Nephron progenitor cell (in vitro differentiated cells): Measurements from ENCODE around the gene CCDC144A.
"Not testable (repeated sequence)": the region's sequence is repeated elsewhere in the genome, so short reads cannot be mapped to it uniquely, and the experiment has no call there.

Experiments used
- DNase-seq: peaks from one replicate; pipeline ENCODE4 v3.0.0; 2021
- H3K27ac Mint-ChIP-seq: 2 replicates; pipeline ENCODE4 v1.8.0; 2021; ENCODE audit warnings: mild to moderate bottlenecking, moderate library complexity, mixed read lengths
- H3K27me3 Mint-ChIP-seq: 2 replicates; pipeline ENCODE4 v1.8.0; 2021; ENCODE audit warnings: mild to moderate bottlenecking, low read depth, mixed read lengths; ENCODE audit not compliant: poor library complexity
- H3K36me3 Mint-ChIP-seq: 2 replicates; pipeline ENCODE4 v1.8.0; 2021; ENCODE audit warnings: low read depth, mixed read lengths
- H3K4me1 Mint-ChIP-seq: 2 replicates; pipeline ENCODE4 v1.8.0; 2021; ENCODE audit warnings: mixed read lengths
- H3K4me3 Mint-ChIP-seq: 2 replicates; pipeline ENCODE4 v1.8.0; 2021; ENCODE audit warnings: mild to moderate bottlenecking, moderate library complexity, mixed read lengths
- H3K9me3 Mint-ChIP-seq: 2 replicates; pipeline ENCODE4 v1.8.0; 2021; ENCODE audit warnings: mild to moderate bottlenecking, moderate library complexity, mixed read lengths
- TF ChIP-seq, protein P1 (sequence below): fragments of 200-600 bp; sonication (generic); IDR thresholded peaks from 2 replicates; pipeline ENCODE4 v1.5.0; 2021; ENCODE audit warnings: antibody characterized with exemption

Gene CCDC144A

DNA sequence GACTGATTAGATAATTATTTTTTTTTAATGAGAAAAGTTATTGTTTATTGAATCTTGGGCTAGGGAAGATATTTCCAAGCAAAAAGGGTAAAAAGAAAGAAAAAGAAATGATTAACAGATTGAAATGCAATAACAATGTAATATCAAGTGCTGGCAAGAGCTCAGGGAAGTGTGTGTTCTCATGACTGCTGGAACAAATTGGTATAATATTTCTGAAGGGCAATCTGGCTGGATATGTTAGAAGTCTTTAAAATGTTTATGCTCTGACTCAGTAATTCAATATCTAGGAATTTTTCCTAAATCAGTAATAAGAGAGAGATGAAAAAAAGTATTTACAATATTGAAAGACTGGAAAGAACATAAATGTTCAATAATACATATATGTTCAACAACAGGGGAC lies 28.8 kb upstream of the CCDC144A start:
- Mint-ChIP-seq H3K4me3 (no peak overlapping the region), H3K36me3 (no peaks in the 10 kb centered on the region), H3K9me3 (peaks cover 5% of the 10 kb centered on the region), H3K27ac (no peak overlapping the region), H3K27me3 (peaks cover 43% of the 10 kb centered on the region), H3K4me1 (no peaks in the 10 kb centered on the region)
- TF ChIP-seq, protein P1, sequence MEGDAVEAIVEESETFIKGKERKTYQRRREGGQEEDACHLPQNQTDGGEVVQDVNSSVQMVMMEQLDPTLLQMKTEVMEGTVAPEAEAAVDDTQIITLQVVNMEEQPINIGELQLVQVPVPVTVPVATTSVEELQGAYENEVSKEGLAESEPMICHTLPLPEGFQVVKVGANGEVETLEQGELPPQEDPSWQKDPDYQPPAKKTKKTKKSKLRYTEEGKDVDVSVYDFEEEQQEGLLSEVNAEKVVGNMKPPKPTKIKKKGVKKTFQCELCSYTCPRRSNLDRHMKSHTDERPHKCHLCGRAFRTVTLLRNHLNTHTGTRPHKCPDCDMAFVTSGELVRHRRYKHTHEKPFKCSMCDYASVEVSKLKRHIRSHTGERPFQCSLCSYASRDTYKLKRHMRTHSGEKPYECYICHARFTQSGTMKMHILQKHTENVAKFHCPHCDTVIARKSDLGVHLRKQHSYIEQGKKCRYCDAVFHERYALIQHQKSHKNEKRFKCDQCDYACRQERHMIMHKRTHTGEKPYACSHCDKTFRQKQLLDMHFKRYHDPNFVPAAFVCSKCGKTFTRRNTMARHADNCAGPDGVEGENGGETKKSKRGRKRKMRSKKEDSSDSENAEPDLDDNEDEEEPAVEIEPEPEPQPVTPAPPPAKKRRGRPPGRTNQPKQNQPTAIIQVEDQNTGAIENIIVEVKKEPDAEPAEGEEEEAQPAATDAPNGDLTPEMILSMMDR, result no peak
- no peak for DNase-seq

DNA sequence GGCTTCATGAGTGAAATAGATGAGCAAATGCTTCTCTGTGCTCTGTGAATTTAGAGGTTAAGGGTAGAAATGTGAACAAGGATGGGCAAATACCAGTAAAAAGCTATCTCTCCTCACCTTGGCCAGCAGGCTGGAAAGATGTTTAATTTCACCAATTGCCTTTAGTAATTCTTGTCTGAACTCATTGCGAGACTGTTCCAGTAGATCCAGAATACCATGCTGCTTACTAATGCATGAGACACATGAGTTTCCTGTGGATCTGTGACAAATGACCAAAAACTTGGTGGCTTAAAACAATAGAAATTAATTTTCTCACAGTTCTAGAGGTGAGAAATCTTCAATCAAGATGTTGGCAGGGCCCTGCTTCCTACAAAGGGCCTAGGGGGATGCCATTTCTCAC lies 27.1 kb upstream of the CCDC144A start:
- no peaks in the 10 kb centered on the region for H3K4me1 Mint-ChIP-seq
- H3K36me3 Mint-ChIP-seq, result no peaks in the 10 kb centered on the region
- H3K4me3 Mint-ChIP-seq, result no peak overlapping the region
- TF ChIP-seq, protein P1, result no peak
- H3K27me3 Mint-ChIP-seq, result peaks cover 52% of the 10 kb centered on the region
- DNase-seq, result no peak
- H3K27ac Mint-ChIP-seq, result no peak overlapping the region
- peaks cover 5% of the 10 kb centered on the region for H3K9me3 Mint-ChIP-seq

DNA sequence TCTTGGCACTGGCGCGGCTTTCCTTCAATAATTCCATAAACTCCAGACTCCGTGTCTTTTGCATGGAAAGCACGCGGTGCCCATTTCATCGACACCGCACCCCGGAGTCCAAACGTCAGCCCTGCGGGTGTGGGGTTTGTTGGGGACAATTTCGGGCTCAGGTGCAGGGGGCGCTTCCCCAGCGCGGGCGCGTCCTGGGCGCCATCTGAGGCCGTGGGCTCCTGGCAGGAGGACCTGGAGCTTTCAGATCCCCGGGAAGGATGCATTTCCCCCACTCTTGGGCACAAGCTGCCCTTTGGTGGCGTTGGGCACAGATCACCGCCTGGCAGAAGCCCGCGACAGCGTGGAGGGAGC lies 23.5 kb upstream of the CCDC144A start:
- DNase-seq, H3K36me3 Mint-ChIP-seq, H3K4me3 Mint-ChIP-seq, H3K4me1 Mint-ChIP-seq, H3K9me3 Mint-ChIP-seq, H3K27ac Mint-ChIP-seq: not testable (repeated sequence)
- peaks cover 59% of the 10 kb centered on the region for H3K27me3 Mint-ChIP-seq

DNA sequence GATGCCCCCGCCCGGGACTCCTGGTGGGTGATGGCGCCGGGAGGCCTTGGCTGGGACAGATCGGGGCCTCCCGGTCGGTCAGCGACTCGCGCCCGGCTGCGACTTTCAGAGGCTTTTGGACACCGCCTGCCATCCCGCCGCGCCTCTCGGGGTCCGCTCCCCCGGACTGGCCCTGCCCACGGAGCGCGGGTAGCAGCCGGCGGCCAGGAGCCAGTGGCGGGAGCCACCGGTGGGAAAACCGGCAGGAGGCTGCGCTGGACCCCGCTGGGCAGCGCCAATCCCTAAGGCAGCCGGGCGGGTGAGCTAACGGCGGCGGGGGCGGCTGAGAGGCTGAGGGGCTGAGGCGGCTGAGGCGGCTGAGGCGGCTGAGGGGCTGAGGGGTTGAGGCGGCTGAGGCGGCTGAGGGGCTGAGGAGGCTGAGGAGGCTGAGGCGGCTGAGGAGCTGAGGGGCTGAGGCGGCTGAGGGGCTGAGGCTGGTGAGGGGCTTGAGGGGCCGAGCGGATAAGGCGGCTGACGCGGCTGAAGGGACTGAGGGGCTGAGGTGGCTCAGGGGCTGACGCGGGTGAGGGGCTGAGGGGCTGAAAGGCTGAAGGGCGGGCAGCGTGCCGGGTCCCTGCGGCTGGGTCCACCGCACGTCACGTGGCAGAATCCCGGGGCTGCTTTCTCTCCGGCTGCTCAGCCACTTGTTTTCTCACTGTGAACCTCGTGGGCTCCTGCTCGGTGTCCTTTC lies 23.0 kb upstream of the CCDC144A start:
- H3K4me1 Mint-ChIP-seq, H3K9me3 Mint-ChIP-seq, H3K36me3 Mint-ChIP-seq, H3K27ac Mint-ChIP-seq: not testable (repeated sequence)
- H3K4me3 Mint-ChIP-seq, result peak overlapping the region; percentile 75
- DNase-seq, result peak; percentile 65
- peaks cover 54% of the 10 kb centered on the region for H3K27me3 Mint-ChIP-seq

DNA sequence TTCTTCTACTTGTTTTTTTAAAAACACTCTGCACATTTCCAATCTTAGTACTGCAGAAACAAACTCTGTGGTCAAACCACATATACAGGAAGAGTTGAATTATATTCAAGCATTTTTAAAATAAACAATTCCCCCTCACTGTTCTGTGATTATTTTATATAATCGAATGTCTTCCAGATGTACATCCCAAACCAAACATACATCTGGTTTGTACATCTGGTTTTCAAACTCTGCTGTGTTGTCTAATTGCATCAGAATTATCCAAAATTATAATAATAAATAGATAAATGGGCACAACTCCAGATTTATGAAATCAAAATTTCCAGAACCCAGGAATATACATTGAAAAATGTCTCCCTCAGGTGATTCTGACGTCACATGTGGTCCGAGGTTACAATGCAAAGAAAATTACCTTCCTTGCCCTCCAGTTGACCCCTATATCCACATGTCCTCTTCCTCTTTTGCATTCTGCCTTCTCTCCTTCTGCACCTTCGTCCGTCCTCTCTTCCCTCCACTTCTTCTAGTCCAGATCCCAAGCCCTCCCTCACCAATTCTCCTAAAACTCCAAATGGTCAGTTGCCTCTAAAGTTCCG lies 13.3 kb upstream of the CCDC144A start:
- no peak for DNase-seq
- Mint-ChIP-seq H3K27ac (no peak overlapping the region), H3K4me3 (no peak overlapping the region), H3K9me3 (no peaks in the 10 kb centered on the region), H3K27me3 (peaks cover 4% of the 10 kb centered on the region), H3K4me1 (no peaks in the 10 kb centered on the region), H3K36me3 (no peaks in the 10 kb centered on the region)
- TF ChIP-seq, protein P1, result no peak

DNA sequence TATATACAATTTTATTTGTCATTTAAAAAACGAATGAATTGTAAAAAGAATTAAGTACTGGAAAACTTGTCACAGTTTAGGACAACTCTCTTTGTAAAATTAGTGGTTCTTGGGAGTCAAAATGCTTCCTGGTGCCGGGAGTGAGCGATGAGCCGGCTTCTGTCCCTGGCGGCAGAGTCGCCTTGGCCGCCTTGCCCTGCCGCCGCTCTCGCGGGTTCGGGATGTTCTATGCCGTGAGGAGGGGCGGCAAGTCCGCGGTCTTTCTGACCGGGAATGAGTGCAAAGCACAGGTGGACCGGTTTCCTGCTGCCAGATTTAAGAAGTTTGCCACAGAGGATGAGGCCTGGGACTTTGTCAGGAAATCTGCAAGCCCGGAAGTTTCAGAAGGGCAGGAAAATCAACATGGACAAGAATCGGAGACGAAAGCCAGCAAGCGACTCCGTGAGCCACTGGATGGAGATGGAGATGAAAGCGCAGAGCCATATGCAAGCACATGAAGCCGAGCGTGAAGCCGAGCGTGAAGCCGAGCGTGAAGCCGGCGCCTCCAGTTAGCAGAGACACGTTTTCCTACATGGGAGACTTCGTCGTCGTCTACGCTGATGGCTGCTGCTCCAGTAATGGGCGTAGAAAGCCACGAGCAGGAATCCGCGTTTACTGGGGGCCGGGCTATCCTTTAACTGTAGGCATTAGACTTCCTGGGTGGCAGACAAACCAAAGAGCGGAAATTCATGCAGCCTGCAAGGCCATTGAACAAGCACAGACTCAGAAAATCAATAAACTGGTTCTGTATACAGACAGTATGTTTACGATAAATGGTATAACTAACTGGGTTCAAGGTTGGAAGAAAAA lies 6.5 kb upstream of the CCDC144A start:
- peak overlapping the region; percentile 65 for H3K4me3 Mint-ChIP-seq
- not testable (repeated sequence) for H3K36me3 Mint-ChIP-seq, H3K9me3 Mint-ChIP-seq, H3K27ac Mint-ChIP-seq, DNase-seq
- H3K4me1 Mint-ChIP-seq, result peaks cover 22% of the 10 kb centered on the region
- H3K27me3 Mint-ChIP-seq, result peaks cover 36% of the 10 kb centered on the region

DNA sequence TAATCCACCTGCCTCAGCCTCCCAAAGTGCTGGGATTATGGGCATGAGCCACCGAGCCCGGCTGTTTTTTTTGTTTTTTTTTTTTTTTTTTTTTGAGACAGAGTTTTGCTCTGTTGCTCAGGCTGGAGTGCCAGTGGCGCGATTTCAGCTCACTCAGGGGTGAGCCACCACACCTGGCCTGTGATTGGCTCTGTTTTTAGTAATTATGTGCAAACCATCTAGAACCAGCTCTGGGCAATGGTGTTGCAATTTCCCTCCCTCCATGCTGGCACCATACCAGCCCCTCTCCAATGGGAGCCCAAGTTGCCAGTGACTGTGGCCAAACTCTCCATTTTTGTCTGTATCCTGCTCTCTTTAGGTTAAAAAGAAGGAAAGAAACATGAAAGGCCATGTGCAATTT lies 4.0 kb upstream of the CCDC144A start:
- not testable (repeated sequence) for H3K36me3 Mint-ChIP-seq, H3K4me3 Mint-ChIP-seq, DNase-seq, H3K27ac Mint-ChIP-seq, H3K9me3 Mint-ChIP-seq
- peaks cover 22% of the 10 kb centered on the region for H3K4me1 Mint-ChIP-seq
- peaks cover 31% of the 10 kb centered on the region for H3K27me3 Mint-ChIP-seq

DNA sequence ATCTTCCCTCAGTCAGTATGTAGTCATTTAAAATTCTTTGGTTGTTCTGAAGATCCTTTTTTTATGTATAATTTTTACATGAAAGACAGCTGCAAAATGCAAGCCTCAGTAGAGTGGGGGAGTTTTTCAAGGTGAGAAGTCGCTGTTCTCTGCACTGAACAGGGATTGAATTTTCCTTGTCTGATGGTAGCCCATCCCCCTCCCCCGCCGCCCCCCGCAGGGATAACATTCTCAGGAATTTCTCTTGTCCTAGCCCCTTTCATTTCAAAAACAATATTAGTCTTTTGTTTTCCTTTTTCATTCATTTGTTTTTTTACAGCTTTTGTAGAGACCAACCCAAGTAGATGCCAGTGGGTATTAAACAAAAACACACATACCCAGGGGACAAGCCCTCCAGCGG lies 2.9 kb upstream of the CCDC144A start:
- peaks cover 22% of the 10 kb centered on the region for H3K4me1 Mint-ChIP-seq

DNA sequence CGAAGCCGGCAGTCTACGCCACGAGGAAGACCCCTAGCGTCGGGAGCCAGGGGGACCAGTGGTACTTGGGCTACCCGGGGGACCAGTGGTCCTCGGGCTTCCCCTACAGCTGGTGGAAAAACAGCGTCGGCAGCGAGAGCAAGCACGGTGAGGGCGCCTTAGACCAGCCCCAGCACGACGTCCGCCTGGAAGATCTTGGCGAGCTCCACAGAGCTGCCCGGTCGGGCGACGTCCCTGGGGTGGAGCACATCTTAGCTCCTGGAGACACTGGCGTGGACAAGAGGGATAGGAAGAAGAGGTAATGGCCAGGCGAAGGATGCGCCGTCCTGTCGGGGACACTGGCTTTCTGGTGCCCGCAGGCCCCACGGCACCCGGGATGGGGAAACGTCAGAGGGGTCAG lies 406 bp downstream of the CCDC144A start:
- not testable (repeated sequence) for H3K9me3 Mint-ChIP-seq, H3K4me3 Mint-ChIP-seq, DNase-seq, H3K36me3 Mint-ChIP-seq, H3K27me3 Mint-ChIP-seq, H3K27ac Mint-ChIP-seq
- H3K4me1 Mint-ChIP-seq, result peaks cover 13% of the 10 kb centered on the region

More for the DNA sequence above, 2.9 kb upstream of the CCDC144A start:
- not testable (repeated sequence) for H3K4me3 Mint-ChIP-seq, H3K27ac Mint-ChIP-seq, DNase-seq, H3K36me3 Mint-ChIP-seq, H3K9me3 Mint-ChIP-seq
- peaks cover 29% of the 10 kb centered on the region for H3K27me3 Mint-ChIP-seq

DNA sequence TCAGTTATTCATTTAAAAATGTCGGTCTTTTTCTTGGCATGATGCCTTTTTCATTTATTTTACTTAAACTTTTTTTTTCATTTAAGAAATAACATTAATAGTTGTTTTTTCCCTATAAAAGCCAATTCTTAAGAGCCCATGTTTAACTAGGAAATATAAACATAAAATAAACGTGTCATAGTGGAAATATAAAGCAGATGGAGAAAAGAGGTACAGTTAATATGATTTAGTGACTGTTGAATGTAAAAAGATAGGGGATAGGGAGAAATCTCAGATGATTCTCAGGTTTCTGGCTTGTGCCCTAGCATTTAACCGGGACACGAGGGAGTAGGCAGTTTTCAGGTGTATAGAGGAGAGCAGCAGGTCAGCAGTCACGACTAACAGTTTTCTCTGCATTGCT lies 7.6 kb downstream of the CCDC144A start:
- H3K36me3 Mint-ChIP-seq, H3K9me3 Mint-ChIP-seq, H3K4me3 Mint-ChIP-seq, H3K27ac Mint-ChIP-seq, H3K27me3 Mint-ChIP-seq, DNase-seq, H3K4me1 Mint-ChIP-seq: not testable (repeated sequence)

DNA sequence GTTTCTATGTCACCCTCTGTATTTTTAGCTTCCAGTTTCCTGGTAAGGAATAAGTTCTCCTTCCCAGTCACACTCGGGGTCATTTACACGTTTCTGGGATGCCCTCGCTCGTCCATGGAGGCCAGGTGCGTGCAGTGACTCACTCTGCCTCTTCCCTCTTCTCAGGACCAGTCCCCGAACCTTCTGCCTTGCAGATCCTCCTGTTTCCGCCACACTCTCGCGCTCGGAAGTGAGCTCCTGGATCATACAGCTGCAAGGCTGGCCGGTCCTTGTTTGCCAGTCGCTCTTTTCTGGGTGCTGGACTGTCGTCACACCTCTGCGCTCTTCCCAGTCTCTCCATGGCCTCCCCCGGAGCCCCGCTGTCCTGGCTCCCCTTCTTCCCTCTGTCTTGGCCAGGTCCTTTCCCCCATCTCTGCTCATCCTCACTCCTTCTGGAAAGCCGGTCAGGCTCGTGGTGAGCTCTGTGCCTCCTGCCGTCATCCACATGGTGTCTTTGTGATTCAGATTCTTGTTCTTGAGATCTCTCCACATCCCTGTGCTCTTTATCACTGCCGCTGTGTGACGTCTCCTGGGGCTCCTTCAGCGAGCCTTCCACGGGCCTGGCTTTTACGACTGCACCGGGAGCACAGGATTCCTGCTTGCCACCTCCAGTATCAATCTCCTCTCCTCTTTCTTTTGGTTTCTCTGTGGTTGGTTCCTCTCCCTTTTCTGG lies 55.6 kb downstream of the CCDC144A start:
- peak; percentile 40 for DNase-seq
- H3K27ac Mint-ChIP-seq, H3K36me3 Mint-ChIP-seq, H3K9me3 Mint-ChIP-seq: not testable (repeated sequence)
- Mint-ChIP-seq H3K27me3 (peaks cover 35% of the 10 kb centered on the region), H3K4me1 (peaks cover 11% of the 10 kb centered on the region), H3K4me3 (peak overlapping the region; percentile 82)
